Vagina (tissue), 2 donors: ENCODE measurements around the gene EIF3K. TPM values are rescaled to one million over a fixed set of nuclear protein-coding genes. Genes with fewer than 3 reads are reported as not detected.

ENCODE experiments used
- DNase-seq, 2 donors: peaks; one replicate each; pipeline ENCODE4 v3.0.0-alpha.2; 2017; ENCODE audit errors: extremely low spot score in 2 of 2
- H3K27ac ChIP-seq: fragments of 200-600 bp; sonication (generic); one replicate; pipeline ENCODE4 v1.5.1; 2019
- H3K27me3 ChIP-seq: fragments of 200-600 bp; sonication (generic); one replicate; pipeline ENCODE4 v1.5.1; 2019
- H3K36me3 ChIP-seq, 2 donors: fragments of 200-600 bp; sonication (generic); one replicate each; pipeline ENCODE4 v1.5.1; 2017 to 2019
- H3K4me1 ChIP-seq: fragments of 200-600 bp; sonication (generic); one replicate; pipeline ENCODE4 v1.5.1; 2019
- H3K4me3 ChIP-seq, 2 donors: fragments of 200-600 bp; sonication (generic); 1 replicate in 1 of 2; 2 replicates in 1 of 2; pipeline ENCODE4 v1.5.1; 2016 to 2019
- H3K9me3 ChIP-seq: fragments of 200-600 bp; sonication (generic); one replicate; pipeline ENCODE4 v1.5.1; 2019
- CTCF ChIP-seq, 3 experiments: fragments of 450-650 bp in 2 of 3; fragments of 200-600 bp in 1 of 3; sonication (generic) in 1 of 3; IDR thresholded peaks; one replicate each; pipeline ENCODE4 v1.5.1; 2017 to 2019; ENCODE audit warnings: antibody characterized with exemption in 3 of 3, mild to moderate bottlenecking in 2 of 3, moderate library complexity in 2 of 3
- POLR2A ChIP-seq, 2 donors: fragments of 450-650 bp; IDR thresholded peaks; one replicate each; pipeline ENCODE4 v1.6.1; 2017; ENCODE audit warnings: antibody characterized with exemption in 2 of 2, mild to moderate bottlenecking in 2 of 2, moderate library complexity in 2 of 2
- POLR2AphosphoS5 ChIP-seq, 2 donors: sonication (generic); formaldehyde crosslinking; IDR thresholded peaks; one replicate each; pipeline ENCODE4 v1.9.0; 2017; ENCODE audit warnings: antibody characterized with exemption in 2 of 2, mild to moderate bottlenecking in 2 of 2, low read depth in 1 of 2; ENCODE audit not compliant: insufficient read depth in 1 of 2
- intact Hi-C: fragments of 100-400 bp; cut with DNase I; formaldehyde crosslinking; loops from one replicate; pipeline ENCODE4 v1.15.1; 2023
- total RNA-seq: library from RNA; depleted of rRNA; stranded (reverse); fragments of >200 nt; gene quantifications from one replicate; pipeline ENCODE4 v1.2.3, GENCODE V29; 2016

Gene EIF3K
- total RNA-seq, 1 donor from 2014 or later = 349 TPM

- Histone ChIP-seq H3K27me3 (no peaks in the 10 kb centered on the region), H3K36me3 (no peaks in the 10 kb centered on the region), H3K9me3 (no peaks in the 10 kb centered on the region), H3K27ac (peak overlapping the region; percentile 97), H3K4me3 (peak overlapping the region; percentile 97 to 99), H3K4me1 (peaks cover 78% of the 10 kb centered on the region)
- intact Hi-C loops = no loop called here
- TF ChIP-seq POLR2AphosphoS5 (IDR thresholded peaks at IDR 0.05; ENCODE audit: insufficient read depth in 1 of 2, low read depth in 1 of 2) (peak in 1 of 2 donors; percentile 42), CTCF (IDR thresholded peaks at IDR 0.05) (peak in 1 of 3 experiments; percentile 14), POLR2A (IDR thresholded peaks at IDR 0.05) (no peak)
- DNase-seq = peak in 1 of 2 donors; percentile 97
These were observed 32.1 kb downstream of the EIF3K start for GRCh38 chr19:38650911-38651584.

- Histone ChIP-seq H3K27ac (peak overlapping the region; percentile 97), H3K4me1 (peaks cover 92% of the 10 kb centered on the region), H3K27me3 (no peaks in the 10 kb centered on the region), H3K36me3 (no peaks in the 10 kb centered on the region), H3K9me3 (no peaks in the 10 kb centered on the region), H3K4me3 (peak overlapping the region in 1 of 2 donors; percentile 3)
- TF ChIP-seq POLR2AphosphoS5 (IDR thresholded peaks at IDR 0.05; ENCODE audit: insufficient read depth in 1 of 2, low read depth in 1 of 2) (peak in 1 of 2 donors; percentile 56), POLR2A (IDR thresholded peaks at IDR 0.05) (no peak), CTCF (IDR thresholded peaks at IDR 0.05) (peak in 1 of 3 experiments; percentile 12)
- intact Hi-C loops = no loop called here
- DNase-seq = no peak
These were observed 34.1 kb downstream of the EIF3K start for GRCh38 chr19:38653028-38653571.

GRCh38 chr19:38654628-38655055 lies 35.7 kb downstream of the EIF3K start:
- Histone ChIP-seq H3K36me3 (no peaks in the 10 kb centered on the region), H3K27ac (peak overlapping the region; percentile 97), H3K4me1 (peaks cover 100% of the 10 kb centered on the region), H3K9me3 (no peaks in the 10 kb centered on the region), H3K4me3 (no peak overlapping the region), H3K27me3 (no peaks in the 10 kb centered on the region)
- intact Hi-C loops = loop anchor here (5.0 kb wide), 1 partner anchor 38 kb away; no protein-coding TSS in a partner anchor
- TF ChIP-seq CTCF (IDR thresholded peaks at IDR 0.05) (no peak), POLR2A (IDR thresholded peaks at IDR 0.05) (no peak), POLR2AphosphoS5 (IDR thresholded peaks at IDR 0.05; ENCODE audit: insufficient read depth in 1 of 2, low read depth in 1 of 2) (peak in 1 of 2 donors; percentile 56)
- no peak for DNase-seq

- Histone ChIP-seq H3K27ac (peak overlapping the region; percentile 97), H3K4me1 (peaks cover 100% of the 10 kb centered on the region), H3K36me3 (no peaks in the 10 kb centered on the region), H3K4me3 (no peak overlapping the region), H3K27me3 (no peaks in the 10 kb centered on the region), H3K9me3 (no peaks in the 10 kb centered on the region)
- intact Hi-C loops = loop anchor here (5.0 kb wide), 1 partner anchor 37 kb away; no protein-coding TSS in a partner anchor
- DNase-seq = no peak
- no peak for TF ChIP-seq CTCF (IDR thresholded peaks at IDR 0.05)
- TF ChIP-seq POLR2AphosphoS5 (IDR thresholded peaks at IDR 0.05; ENCODE audit: insufficient read depth in 1 of 2, low read depth in 1 of 2) = no peak
- no peak for TF ChIP-seq POLR2A (IDR thresholded peaks at IDR 0.05)
These were observed 36.3 kb downstream of the EIF3K start for GRCh38 chr19:38655148-38655824.
